Measurements from ENCODE around the gene ACO1.

Gene ACO1

DNA sequence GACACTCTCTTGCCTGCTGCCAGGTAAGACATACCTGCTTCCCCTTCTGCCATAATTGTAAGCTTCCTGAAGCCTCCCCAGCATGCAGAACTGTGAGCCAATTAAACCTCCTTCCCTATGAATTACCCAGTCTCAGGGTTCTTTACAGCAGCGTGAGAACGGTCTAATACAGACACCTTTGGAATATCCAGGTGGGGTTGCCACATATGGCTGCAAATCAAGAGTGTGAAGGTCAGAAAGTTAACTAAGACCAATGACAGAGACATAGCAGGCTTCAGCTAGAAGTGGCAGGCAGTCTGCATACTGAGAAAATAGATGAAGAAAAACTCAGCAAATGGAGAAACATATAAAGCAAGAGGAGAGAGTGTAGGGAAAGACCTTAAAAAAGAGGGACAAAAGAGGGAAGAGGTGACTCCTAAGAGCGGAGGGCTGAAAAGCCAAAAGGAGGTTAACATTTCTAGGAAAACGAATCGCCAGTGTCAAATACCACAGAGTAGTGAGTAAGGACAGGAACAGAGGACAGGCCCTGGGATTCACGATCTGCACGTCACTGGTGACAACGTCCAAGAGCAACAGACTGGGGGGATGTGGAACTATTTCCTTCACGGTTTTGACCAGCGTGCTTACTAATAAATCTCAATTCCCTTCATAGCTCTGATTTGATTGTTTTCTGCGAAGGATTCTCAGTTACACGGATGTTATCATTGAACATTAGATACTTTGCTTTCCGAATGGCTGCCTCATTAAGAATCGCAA lies 1.7 kb upstream of the ACO1 start:
- DNase-seq (ENCODE audit: low spot score) = no peak

DNA sequence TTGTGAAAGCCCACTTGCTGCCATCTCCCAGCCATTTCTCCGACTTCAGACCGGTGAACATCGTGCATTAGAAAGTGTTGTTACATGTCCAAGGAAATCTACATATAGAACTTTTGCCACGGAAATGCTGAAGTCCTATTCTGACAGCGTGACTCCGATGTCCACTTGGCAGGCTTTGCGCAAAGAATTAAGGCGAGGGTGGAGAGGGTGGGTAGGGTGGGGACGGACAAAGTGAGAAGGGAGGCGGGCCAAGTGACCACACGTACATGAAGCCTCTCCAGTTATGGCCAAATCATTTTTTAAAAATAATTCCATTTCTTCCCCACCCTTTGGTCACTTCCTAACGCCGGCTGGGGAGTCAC lies 460 bp upstream of the ACO1 start:
- peak; percentile 10 for DNase-seq (ENCODE audit: low spot score)

DNA sequence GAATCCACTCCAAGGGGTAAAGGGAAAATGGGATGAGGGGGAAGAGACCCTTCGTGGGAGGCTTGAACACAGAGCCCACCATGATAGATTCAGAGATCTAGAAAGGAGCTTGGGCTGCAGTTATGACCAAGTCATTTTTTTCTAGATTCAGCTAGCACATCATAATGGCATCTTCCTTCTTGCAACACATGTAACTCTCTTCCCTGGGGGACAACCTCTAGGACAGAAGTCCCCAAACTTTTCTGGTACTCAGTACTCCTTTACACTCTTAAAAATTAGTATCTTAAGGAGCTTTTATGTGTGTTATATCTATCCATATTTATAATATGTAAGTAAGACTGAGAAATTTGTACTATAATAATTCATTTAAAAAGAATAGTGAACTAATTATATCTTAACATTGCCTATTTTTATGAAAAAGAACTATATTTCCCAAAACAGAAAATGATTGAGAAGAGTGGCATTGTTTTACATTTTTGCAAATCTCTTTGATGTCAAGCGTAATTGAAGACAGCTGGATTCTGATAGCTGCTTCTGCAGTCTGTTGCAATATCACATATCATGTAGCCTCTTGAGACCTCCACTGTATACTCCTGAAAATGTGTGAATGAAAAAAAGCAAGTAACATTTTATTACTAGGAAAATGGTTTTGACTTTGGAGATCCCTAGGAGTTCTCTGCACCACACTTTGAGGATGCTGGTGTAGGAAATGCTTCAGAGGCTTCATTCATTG lies 875 bp downstream of the ACO1 start:
- DNase-seq (ENCODE audit: low spot score) = no peak

DNA sequence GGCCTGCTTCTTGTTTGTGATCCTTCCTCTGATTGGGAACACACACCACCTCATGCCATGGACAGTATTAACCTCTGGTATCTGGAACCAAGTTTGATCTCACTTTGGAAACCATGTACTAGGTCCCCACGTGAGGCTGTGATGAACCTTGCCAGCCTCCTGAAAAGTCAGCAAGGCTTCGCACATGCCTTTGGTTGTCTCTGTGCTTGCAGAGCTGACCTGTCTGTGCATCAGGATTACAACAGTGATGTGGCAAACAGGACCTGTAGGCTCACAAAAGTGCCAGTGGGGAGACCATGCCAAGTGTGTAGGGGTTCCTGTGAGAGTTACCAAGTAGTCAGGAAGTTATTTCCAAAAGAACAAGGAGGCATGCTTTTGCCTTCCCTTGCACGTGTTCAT lies 1.4 kb downstream of the ACO1 start:
- DNase-seq (ENCODE audit: low spot score) = no peak

DNA sequence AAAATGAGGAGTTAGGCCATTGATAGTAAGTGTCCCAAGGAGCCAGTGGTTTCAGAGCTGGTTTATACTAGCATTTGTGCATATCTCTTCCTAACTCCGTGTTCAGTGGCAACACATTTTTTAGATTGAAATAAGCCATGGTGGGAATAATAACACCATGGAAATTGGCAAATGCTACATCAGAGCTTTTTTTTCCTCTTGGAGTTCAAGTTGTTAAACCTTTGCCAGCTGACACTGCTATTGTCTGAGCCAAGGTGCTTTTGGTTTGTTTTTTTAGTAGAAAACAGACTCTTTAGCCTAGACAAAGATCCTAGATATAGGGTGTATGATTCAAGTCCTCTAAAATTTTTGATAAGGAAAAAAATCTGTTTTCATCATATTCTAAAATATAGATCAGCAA lies 2.8 kb downstream of the ACO1 start:
- no peak for DNase-seq (ENCODE audit: low spot score)

DNA sequence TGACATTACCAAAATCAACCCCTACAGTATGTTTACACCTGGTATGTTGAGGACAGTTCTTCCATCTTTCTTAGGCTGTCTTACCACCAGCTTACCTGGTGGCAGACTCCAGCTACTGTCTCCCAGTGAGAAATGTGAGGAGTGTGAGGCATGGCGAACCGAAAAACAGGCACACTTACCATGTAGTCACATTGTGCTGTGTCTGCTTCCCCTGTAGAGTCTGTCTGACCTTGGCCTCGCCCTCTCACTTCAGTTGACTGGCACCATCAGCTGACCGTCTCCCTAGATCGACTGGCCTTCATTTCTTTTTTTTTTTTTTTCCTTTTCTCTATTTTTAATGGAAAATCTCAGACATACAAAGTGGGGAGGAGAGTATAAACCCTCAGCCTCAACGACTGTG lies 4.9 kb downstream of the ACO1 start:
- no peak for DNase-seq (ENCODE audit: low spot score)

DNA sequence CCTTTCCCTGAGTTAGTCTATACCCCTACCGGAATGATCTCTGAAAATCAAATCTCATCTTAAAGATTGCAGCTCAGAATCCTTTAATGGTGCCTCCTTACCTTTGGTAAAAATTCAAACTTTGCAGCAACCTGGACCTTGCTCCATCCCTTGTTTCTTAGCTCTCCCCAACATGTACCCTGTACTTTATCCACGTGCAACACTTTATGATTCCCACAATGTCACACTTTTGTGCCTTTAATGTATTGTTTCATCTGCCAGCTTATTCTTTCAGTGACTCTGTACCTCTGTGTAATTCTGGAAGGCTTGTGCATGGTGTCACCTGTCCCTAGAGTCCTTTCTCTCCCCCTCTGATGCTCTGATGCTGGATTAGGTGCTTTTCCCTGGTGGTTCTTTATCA lies 9.5 kb downstream of the ACO1 start:
- no peak for DNase-seq (ENCODE audit: low spot score)

DNA sequence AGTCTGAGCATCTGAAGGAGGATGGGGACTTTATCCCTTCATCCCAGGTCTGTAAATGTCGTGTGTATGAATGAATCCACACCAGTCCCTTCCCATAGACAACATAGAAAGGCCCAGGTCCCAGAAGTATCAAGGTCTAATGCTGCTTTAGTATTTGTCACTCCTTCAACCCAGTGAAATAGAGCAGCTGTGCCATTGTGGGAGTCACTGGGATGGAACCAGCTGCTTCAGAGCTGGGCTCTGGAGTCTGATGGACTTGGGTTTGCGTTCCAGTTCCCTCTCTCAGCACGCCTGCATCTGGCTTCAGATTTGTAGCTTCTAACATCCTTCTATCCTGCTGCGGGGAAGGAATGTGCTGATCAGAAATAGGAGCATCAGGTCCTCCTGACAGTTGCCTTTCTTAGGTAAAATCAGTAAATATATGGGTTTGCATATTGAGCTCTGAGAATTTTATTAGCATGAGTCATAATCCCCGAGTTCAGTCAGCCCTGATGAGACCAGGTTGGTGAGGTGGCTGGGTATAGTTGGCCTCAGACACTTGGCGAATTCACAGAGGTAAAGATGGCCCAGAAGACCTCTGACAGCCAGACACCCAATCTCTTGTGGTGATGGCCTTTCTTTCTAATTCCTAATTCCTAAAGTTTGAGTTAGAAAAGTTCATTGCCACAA lies 10.1 kb downstream of the ACO1 start:
- no peak for DNase-seq (ENCODE audit: low spot score)

DNA sequence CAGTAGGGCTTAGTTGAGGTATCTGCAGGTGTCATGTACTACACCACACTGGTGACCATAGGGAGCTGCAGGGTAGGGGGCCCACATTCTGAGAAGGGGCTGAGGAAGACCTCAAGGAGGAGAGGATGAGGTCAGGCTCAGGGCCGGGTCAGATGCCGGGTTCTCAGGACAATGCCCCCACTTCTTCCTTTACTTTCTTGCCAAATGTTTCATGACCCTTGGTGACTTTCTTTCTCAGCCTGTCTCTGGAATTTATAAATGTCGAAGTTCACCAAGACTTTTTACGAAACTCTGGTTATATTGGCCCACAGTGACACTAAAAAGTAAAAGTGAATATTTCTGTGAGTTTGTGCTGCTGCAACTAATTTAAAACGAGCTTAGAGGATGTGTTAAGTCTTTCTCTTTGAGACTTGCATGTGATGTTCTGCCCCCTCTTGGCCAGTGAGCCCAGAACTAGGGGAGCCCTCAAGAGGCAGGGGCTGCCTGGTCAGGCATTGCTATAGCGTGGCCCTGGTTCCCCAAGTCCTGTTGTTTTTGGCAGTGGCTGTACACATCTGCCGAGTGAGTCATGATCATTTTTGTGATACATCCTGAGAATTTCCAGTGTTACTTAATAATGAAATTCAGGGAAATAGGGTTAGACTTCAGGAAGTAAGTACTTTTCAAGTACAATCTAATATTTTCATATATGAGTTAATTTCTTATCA lies 11.2 kb downstream of the ACO1 start:
- peak; percentile 7 for DNase-seq (ENCODE audit: low spot score)

DNA sequence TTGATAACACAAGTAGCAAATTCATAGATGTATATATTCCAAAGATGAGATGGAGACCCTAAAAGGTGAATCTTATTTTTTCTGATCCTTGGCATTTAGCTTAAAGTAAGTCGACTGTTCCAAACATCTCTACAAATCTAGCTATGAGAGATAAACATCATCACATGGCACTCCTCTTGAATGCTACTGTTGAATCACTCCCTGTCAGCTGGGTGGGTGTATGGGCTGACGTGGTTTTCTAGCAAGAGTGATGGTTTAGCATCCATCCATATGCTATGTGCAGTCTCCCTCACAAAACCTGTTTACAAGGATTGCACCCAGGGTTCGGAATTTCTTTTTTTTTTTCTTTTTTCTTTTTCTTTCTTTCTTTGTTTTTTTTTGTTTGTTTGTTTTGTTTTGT lies 13.8 kb downstream of the ACO1 start:
- no peak for DNase-seq (ENCODE audit: low spot score)

DNA sequence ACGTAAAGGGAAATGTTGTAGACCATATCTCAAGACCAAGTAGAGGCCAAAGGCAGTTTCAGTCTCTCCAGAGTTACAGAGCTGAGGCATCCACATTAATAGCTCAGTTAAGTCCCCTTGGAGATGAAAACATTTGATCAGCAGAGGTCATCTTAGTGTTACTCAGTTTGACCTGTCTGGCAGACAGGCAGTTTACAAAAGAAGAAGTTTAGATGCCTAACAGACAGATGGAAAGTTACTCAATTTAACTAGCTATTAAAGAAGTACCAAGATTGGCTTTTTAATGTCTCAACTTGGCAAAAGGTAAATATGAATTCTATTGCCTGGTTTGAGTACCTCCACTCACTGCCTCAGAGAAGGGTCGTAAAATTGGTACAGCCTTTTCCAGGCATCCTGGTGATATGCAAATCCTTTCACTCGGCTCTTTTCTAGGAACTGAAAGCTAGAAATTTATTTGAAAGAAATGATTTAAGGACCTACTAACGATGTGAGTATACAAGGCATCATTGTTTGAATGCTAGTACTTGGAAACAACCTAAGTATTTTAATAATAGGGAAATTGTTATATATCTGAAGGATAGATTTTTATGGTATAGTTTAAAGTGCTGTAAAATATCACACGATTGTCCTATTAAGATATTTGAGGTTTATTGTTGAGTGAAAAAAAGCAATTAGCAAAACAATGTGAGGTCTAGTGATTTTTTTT lies 14.8 kb downstream of the ACO1 start:
- DNase-seq (ENCODE audit: low spot score) = no peak

DNA sequence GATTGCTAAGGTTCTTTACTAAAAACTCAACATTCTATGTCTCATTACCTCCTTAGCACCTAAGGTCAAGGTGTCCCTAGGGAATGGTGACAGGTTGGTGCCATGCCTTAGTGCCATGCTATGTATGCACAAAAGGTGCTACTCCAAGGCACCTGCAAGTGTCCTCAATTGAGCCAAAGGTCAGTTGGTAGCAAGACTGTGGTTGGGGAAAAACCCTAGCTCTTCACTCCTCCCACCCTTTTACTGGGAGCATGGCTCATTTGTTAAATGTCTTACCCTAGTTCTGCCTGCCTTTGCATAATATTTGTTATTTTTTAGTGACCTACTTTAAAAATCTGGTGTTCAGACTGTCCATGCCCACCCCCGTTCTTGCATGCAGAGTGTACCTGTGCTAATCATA lies 17.0 kb downstream of the ACO1 start:
- DNase-seq (ENCODE audit: low spot score) = no peak

DNA sequence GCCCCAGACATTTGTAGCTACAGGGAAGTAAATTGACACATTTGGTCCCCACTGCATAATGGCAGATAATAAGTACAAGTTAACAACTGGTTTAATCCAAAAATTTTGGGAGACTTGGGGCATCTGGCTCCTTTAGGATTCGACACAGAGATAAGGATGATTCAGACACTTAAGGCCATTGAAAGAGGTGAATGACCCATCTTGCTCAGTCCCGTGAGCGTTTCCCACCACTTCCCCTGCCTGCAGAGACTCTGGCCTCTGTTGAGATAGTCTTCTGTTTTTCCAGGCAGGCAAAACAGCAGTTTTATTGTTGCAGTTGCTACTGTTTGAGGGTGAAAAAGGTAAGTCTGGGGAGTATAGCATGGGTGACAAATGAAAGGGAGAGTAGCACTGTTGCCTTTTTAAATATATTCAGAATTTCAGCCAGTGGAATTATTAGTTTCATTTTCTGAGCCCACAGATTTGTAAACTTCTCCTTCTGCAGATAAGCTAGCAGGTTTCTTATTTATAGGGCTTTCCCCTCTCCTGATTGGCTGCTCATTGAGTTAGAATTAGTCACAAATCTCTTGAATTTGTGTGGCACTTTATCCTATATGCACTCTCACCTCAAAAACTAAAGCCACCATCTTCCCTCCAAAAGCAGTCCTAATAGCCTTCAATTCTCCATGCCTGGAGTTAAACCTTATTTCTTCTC lies 19.3 kb downstream of the ACO1 start:
- no peak for DNase-seq (ENCODE audit: low spot score)

DNA sequence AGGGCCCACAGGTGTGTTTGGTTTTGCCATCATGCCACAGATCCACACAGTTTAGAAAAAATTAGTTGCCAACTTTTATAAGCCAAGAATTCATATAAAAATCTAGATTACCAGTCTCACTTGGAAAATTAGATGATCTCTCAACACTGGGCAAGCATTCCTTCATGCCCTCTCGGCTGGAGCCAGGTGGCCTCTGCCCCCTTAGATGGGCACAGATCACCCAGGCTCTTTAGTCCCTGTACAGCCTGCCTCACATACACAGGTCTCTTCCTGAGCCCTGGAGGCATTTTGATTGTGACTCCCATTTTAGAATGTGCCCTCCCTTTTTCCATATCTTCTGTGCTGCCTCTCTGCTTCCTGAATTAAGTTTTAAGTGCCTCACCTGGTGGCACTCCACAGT lies 20.0 kb downstream of the ACO1 start:
- no peak for DNase-seq (ENCODE audit: low spot score)

DNA sequence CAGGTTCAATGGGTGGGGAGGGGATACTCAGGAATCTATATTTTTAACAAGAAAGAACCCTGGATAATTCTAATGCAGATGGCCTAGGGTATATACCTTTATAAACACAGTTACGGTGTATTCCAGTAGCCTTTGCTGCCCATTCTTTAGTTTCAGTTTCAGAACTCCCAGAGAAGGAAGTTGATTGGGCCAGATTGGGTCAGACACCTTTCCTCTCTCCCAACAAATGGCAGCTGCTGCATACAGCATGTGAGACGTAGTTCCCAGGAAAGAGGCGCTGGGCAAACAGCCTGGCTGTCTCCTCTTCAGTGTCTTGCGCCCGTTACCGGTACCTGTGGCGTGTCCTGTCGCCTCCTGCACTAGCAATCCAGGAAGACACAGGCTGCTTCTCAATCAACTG lies 20.4 kb downstream of the ACO1 start:
- no peak for DNase-seq (ENCODE audit: low spot score)

DNA sequence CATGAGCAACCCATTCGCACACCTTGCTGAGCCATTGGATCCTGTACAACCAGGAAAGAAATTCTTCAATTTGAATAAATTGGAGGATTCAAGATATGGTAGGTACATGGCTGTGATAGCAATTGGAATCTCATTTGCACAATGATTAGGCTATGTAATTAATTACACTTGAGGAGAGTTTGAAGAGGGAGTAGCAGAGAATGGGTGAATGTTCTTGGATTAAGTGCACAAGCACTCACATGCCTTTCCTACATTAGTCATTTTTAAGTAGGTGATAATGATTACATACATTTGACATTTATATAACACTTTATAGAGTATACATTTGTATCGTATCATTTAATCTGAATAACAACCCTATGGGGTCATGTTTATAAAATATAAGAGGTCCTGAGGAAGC lies 21.1 kb downstream of the ACO1 start:
- no peak for DNase-seq (ENCODE audit: low spot score)

DNA sequence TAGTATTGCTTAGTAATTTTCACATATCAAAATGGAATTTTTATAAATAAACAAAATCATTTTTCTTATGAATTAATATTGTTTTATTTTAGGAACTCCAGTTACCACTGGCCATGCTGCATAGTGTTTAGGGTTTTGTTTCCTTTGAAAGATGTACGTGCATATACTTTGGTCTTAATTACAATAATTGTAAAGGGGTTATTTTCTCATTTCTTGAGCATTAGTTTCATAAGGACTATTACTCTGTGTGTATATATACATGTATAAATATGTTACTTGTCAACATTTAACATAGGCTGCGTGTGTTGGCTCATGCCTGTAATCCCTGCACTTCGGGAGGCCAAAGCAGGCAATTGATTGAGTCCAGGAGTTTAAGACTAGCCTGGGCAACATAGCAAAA lies 21.6 kb downstream of the ACO1 start:
- DNase-seq (ENCODE audit: low spot score) = no peak

DNA sequence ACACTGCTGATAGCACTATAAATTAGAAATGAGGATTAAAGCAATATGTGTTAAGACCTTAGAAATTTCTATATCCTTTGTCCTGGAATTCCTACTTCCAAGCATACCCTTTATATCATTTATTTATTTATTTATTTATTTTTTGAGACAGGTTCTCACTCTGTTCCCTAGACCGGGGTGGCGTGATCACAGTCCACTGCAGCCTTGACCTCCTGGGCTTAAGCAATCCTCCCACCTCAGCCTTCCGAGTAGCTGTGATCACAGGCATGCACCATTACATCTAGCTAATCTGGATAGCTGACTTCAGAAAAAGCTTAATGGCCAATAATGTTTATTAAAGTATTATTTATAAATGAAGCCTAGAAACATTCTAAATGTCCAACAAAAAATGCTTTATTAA lies 27.3 kb downstream of the ACO1 start:
- no peak for DNase-seq (ENCODE audit: low spot score)

DNA sequence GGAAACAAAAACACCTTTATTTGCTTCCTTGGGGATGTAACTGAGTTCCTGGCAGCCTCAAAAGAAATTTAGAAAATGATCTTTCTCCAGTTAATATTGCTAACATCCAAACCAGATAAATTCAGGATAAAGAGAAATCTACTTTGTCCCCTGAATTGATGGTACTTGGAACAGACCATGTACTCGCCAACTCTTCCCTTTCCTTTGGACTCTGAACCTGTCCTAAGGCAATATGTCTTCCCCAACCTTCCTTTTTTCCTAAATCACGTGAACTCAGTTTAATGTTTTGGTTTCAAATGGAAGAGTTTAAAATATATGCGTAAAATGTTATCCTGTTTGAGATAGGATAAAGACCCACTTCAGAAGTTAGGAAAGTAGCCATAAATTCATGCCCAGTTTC lies 28.0 kb downstream of the ACO1 start:
- no peak for DNase-seq (ENCODE audit: low spot score)

DNA sequence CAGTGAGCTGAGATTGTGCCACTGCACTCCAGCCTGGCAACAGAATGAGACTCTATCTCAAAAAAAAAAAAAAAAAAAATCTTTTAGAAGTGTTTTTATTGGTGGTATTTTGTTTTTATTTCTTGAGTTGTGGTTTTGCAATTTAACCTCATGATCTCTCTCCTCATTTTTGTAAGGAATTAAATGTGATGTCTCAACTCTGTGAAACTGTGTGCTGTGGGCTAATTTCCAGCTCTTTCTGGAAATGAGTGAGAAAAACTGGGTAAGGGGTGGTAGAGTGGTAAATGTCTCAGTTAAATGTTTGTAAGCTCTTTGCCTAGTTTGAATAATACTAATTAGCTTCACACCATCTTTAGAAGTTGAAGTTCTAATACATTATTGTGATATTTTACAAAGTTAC lies 29.0 kb downstream of the ACO1 start:
- DNase-seq (ENCODE audit: low spot score) = no peak

DNA sequence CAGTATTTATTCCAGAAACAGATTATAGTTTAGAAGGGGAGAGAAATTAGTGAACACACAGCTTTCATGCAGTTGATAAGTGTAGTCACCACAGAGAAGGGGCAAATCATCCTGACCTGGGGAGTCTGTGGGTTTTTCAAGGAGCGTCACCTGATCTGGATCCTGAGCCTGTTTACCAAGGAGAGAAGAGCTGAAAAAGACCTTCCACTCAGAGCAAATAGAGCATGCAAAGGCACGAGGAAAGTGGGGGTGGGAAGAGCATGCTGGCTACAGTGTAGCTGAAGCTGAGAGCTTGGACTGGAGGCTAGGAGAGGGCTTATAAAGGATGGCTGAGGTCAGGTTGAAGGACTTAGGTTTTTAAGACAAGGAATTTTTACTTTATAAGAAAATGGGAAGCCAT lies 30.4 kb downstream of the ACO1 start:
- no peak for DNase-seq (ENCODE audit: low spot score)

DNA sequence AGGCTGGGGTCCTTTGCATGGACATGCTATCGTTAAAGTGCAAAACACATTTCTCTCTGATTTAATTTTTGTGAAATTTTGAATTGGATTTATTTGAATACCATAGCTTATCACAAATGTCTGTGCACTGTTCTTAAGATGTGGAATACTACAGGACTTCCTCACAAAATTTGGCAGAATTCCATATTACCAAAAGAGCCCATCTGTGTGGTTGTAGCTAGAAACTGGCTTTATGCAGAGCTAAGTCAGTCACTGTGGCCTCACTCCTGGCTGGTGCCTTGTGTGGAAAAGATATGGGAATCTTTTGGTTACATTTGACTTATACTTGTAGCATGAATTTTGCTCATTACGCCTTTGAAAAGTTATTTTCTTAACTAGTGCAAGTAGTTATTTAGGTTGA lies 35.5 kb downstream of the ACO1 start:
- no peak for DNase-seq (ENCODE audit: low spot score)
